ENCODE results near the gene RTL1.

The RTL1 gene

GRCh38 chr14:100834794-100835547 lies 68.6 kb downstream of the RTL1 start:
- no peak for DNase-seq (ENCODE audit: low read depth in 2 of 2)

- no peak for DNase-seq (ENCODE audit: low read depth in 2 of 2)
Observed at GRCh38 chr14:100834082-100834793, 69.3 kb downstream of the RTL1 start.

GRCh38 chr14:100832311-100832960 lies 71.1 kb downstream of the RTL1 start:
- no peak for DNase-seq (ENCODE audit: low read depth in 2 of 2)

- no peak for DNase-seq (ENCODE audit: low read depth in 2 of 2)
Observed at GRCh38 chr14:100830681-100831080, 72.8 kb downstream of the RTL1 start.
